ENCODE data around the gene KHDC1.
A peak's percentile ranks its signal among the peaks of the same experiment; 100 is the strongest.
"Not testable (repeated sequence)": the region's sequence is repeated elsewhere in the genome, so short reads cannot be mapped to it uniquely, and the experiment has no call there.

Gene KHDC1

GRCh38 chr6:73262671-73263569 lies at the start of gene KHDC1:
Gene KHDC1 (minus strand): TSS chr6:73263196. CDS start chr6:73242517, 20,679 bp downstream.
- DNase-seq = peak; percentile 82

- DNase-seq = not testable (repeated sequence)
Observed at GRCh38 chr6:73310503-73310845, 47.5 kb upstream of the KHDC1 start.

- DNase-seq = peak; percentile 83
Observed at GRCh38 chr6:73309785-73310502, 46.9 kb upstream of the KHDC1 start.

- no peak for DNase-seq
Observed at GRCh38 chr6:73309535-73309784, 46.5 kb upstream of the KHDC1 start.

GRCh38 chr6:73308712-73309534 lies 45.9 kb upstream of the KHDC1 start:
- DNase-seq = no peak

GRCh38 chr6:73303773-73304172 lies 40.8 kb upstream of the KHDC1 start:
- DNase-seq = not testable (repeated sequence)

GRCh38 chr6:73302339-73302738 lies 39.3 kb upstream of the KHDC1 start:
- no peak for DNase-seq

- peak; percentile 46 for DNase-seq
Observed at GRCh38 chr6:73299151-73299971, 36.4 kb upstream of the KHDC1 start.

- no peak for DNase-seq
Observed at GRCh38 chr6:73293331-73293730, 30.3 kb upstream of the KHDC1 start.

- DNase-seq = no peak
Observed at GRCh38 chr6:73290435-73290834, 27.4 kb upstream of the KHDC1 start.

- DNase-seq = no peak
Observed at GRCh38 chr6:73286752-73287151, 23.8 kb upstream of the KHDC1 start.

GRCh38 chr6:73285674-73286283 lies 22.8 kb upstream of the KHDC1 start:
- DNase-seq = no peak

- no peak for DNase-seq
Observed at GRCh38 chr6:73282871-73283270, 19.9 kb upstream of the KHDC1 start.

GRCh38 chr6:73281684-73282083 lies 18.7 kb upstream of the KHDC1 start:
- DNase-seq = not testable (repeated sequence)

GRCh38 chr6:73269296-73269695 lies 6.3 kb upstream of the KHDC1 start:
- DNase-seq = not testable (repeated sequence)

GRCh38 chr6:73268896-73269295 lies 5.9 kb upstream of the KHDC1 start:
- DNase-seq = not testable (repeated sequence)

- DNase-seq = no peak
Observed at GRCh38 chr6:73264446-73264845, 1.4 kb upstream of the KHDC1 start.

GRCh38 chr6:73263570-73263909 lies 544 bp upstream of the KHDC1 start:
- no peak for DNase-seq

- no peak for DNase-seq
Observed at GRCh38 chr6:73258721-73259120, 4.3 kb downstream of the KHDC1 start.

- DNase-seq = not testable (repeated sequence)
Observed at GRCh38 chr6:73254323-73254722, 8.7 kb downstream of the KHDC1 start.

GRCh38 chr6:73252703-73253102 lies 10.3 kb downstream of the KHDC1 start:
- no peak for DNase-seq

GRCh38 chr6:73250016-73250415 lies 13.0 kb downstream of the KHDC1 start:
- no peak for DNase-seq
